ENCODE measurements around the gene PDE4D.
A peak's percentile ranks its signal among the peaks of the same experiment; 100 is the strongest.
"Not testable (repeated sequence)": the region's sequence is repeated elsewhere in the genome, so short reads cannot be mapped to it uniquely, and the experiment has no call there.

Gene PDE4D

DNA sequence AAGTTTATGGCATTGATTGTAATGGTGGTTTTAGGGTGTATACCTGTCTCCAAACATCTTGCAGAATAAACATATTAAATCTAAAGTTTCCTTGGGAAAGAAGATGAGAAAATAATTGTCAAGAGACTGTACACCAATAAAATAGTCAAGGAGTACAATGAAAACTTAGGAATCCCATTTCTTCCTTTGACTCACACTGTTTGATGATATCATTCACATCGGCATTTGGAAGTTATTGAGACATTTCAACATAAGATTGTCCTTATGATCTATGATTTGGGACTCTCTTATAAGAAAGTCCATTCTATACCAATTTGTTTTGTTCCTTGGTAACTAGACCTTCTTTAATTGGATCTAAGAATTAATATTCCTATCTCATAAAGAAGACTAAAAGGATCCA is 828.0 kb downstream of the PDE4D start:
- TF ChIP-seq, protein P1, sequence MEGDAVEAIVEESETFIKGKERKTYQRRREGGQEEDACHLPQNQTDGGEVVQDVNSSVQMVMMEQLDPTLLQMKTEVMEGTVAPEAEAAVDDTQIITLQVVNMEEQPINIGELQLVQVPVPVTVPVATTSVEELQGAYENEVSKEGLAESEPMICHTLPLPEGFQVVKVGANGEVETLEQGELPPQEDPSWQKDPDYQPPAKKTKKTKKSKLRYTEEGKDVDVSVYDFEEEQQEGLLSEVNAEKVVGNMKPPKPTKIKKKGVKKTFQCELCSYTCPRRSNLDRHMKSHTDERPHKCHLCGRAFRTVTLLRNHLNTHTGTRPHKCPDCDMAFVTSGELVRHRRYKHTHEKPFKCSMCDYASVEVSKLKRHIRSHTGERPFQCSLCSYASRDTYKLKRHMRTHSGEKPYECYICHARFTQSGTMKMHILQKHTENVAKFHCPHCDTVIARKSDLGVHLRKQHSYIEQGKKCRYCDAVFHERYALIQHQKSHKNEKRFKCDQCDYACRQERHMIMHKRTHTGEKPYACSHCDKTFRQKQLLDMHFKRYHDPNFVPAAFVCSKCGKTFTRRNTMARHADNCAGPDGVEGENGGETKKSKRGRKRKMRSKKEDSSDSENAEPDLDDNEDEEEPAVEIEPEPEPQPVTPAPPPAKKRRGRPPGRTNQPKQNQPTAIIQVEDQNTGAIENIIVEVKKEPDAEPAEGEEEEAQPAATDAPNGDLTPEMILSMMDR (IDR thresholded peaks at IDR 0.05; ENCODE audit: insufficient read depth, low read depth, low read length, missing control alignments), result no peak
- H3K4me3 ChIP-seq (ENCODE audit: low read length), result no peak overlapping the region
- peak; percentile 58 for DNase-seq (ENCODE audit: low read depth)

DNA sequence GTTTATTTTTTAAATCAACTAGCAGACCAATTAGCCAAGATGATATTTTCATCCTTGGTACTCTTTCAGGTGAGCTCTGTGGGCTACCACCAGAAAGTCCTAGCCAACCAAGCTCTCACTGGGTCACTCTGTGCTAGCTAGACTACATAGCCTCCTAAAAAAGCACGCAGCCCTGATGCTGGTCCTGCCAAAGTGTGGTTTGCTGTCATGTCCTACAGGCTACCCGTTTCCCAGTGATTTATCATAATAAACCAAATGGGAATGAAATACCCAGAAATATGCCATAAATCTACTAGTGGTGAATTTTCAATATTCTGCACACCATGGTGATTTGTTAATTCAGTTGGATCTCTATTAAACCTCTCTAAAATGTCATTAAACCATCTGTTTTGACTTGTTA is 829.2 kb downstream of the PDE4D start:
- TF ChIP-seq, protein P1 (IDR thresholded peaks at IDR 0.05; ENCODE audit: insufficient read depth, low read depth, low read length, missing control alignments), result no peak
- H3K4me3 ChIP-seq (ENCODE audit: low read length), result no peak overlapping the region
- no peak for DNase-seq (ENCODE audit: low read depth)

DNA sequence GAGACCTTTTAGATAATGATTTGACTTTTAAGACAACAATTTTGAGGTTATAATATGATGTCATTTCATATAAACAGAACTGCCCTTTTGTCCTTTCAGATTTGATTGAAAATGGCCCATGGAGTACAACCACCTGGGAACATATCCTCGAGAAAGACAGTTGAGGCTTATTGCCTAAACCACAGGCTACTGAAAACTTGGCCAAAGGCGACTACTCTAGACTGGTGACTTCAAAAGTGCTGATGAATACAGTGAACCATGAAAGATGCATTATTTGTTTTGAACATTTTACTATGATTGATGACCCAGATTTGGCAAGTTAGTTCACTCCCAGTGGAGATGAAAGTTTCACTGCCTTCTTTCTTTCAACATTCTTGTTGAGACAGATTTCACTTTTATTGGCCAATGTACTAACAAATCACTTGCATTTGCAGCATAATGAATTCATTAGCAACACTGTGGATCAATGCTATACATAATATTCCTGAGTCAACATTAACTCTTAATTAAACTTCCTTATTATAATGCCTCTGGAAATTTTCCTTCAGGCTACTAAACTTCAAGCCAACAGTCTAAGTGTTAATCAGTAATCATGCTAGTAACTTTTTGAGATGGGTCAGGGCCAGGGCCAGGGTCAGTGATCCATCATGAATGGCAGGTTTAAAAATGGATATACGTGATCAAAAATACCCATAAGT is 830.4 kb downstream of the PDE4D start:
- TF ChIP-seq, protein P1 (IDR thresholded peaks at IDR 0.05; ENCODE audit: insufficient read depth, low read depth, low read length, missing control alignments), result no peak
- no peak for DNase-seq (ENCODE audit: low read depth)
- H3K4me3 ChIP-seq (ENCODE audit: low read length), result no peak overlapping the region

GRCh38 chr5:59061377-59061776 is 832.1 kb downstream of the PDE4D start:
- TF ChIP-seq, protein P1 (IDR thresholded peaks at IDR 0.05; ENCODE audit: insufficient read depth, low read depth, low read length, missing control alignments), result no peak
- DNase-seq (ENCODE audit: low read depth), result peak; percentile 71
- no peak overlapping the region for H3K4me3 ChIP-seq (ENCODE audit: low read length)

DNA sequence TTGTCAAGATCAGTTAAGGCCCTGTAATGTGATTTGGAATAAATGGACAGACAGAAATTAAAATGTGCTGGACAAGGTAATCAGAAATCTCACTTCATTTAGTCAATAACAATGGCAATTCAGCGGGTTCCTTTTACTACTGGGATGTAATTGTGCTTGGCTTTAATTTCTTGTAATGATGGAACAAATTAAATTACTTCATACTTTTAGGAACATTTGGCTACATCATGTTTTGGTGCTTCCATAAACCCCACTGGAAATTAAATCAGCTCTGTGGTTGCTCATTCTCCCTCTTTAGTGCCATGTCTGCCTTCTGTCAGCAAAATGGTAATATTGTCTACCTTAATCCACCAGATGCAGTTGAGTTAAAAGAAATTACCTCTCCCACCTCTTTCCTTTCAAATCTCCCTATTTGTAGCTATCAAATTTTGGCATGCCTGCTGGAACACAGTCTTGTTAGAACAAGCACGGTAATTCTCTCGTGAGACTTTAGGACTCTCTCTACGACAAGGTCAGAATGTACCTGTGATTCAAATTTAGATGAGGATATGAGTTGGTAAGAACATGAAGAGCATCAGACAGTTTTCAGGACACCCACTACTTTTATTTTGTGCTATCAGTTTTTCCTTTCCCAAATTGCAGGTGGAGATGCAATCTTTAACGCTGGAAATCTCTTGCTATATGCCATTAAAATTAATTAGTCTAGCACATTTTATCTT is 834.4 kb downstream of the PDE4D start:
- TF ChIP-seq, protein P1 (IDR thresholded peaks at IDR 0.05; ENCODE audit: insufficient read depth, low read depth, low read length, missing control alignments), result no peak
- DNase-seq (ENCODE audit: low read depth), result no peak
- H3K4me3 ChIP-seq (ENCODE audit: low read length), result no peak overlapping the region

- TF ChIP-seq, protein P1 (IDR thresholded peaks at IDR 0.05; ENCODE audit: insufficient read depth, low read depth, low read length, missing control alignments), result no peak
- no peak for DNase-seq (ENCODE audit: low read depth)
- H3K4me3 ChIP-seq (ENCODE audit: low read length), result no peak overlapping the region
Observed at GRCh38 chr5:59058237-59058636, 835.3 kb downstream of the PDE4D start.

DNA sequence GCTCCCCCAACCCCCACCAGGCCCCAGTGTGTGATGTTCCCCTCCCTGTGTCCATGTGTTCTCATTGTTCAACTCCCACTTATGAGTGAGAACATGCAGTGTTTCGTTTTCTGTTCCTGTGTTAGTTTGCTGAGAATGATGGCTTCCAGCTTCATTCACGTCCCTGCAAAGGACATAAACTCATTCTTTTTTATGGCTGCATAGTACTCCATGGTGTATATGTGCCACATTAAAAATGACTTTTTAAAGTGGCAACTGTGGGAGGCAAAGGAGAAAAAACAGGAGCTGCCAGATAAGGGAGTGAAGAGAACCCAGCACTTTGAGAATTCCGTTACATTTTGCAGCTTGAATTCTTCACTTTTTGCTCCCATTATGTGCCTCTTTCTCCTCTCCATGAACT is 836.9 kb downstream of the PDE4D start:
- not testable (repeated sequence) for H3K4me3 ChIP-seq (ENCODE audit: low read length); DNase-seq (ENCODE audit: low read depth)

Measured in epithelial cell of esophagus (primary cell).